Endothelial cell of umbilical vein (primary cell): ENCODE results near the gene AGK.

Experiments used
- EZH2 ChIP-seq: IDR thresholded peaks from 2 replicates; pipeline ENCODE4 v1.6.1; 2012; ENCODE audit warnings: borderline replicate concordance, low read depth, mild to moderate bottlenecking, moderate library complexity, low read length, inconsistent platforms; ENCODE audit not compliant: severe bottlenecking
- POLR2A ChIP-seq: IDR thresholded peaks from 2 replicates; pipeline ENCODE4 v1.6.1; 2012; ENCODE audit warnings: low read depth, mild to moderate bottlenecking, control low read depth, low read length
- POLR2AphosphoS5 ChIP-seq: IDR thresholded peaks from 2 replicates; pipeline ENCODE4 v1.6.1; 2012; ENCODE audit warnings: low read depth, mild to moderate bottlenecking, control low read depth, low read length, moderate library complexity; ENCODE audit not compliant: insufficient read depth
- TF ChIP-seq, protein P1 (sequence below), 2 donors: IDR thresholded peaks; 1 replicate in 1 of 2; 2 replicates in 1 of 2; pipeline ENCODE4 v1.5.1; 2011; ENCODE audit warnings: low read length in 2 of 2, mild to moderate bottlenecking in 2 of 2, moderate library complexity in 2 of 2, control low read depth in 1 of 2, inconsistent platforms in 1 of 2, low read depth in 1 of 2; ENCODE audit not compliant: insufficient read depth in 1 of 2; ENCODE audit errors: extremely low read depth in 1 of 2
- TF ChIP-seq, protein P2 (sequence below): IDR thresholded peaks from 2 replicates; pipeline ENCODE4 v1.6.1; 2011; ENCODE audit not compliant: insufficient read depth, insufficient read length

GRCh38 chr7:141513720-141514119 is 37.5 kb upstream of the AGK start:
- TF ChIP-seq, protein P1, sequence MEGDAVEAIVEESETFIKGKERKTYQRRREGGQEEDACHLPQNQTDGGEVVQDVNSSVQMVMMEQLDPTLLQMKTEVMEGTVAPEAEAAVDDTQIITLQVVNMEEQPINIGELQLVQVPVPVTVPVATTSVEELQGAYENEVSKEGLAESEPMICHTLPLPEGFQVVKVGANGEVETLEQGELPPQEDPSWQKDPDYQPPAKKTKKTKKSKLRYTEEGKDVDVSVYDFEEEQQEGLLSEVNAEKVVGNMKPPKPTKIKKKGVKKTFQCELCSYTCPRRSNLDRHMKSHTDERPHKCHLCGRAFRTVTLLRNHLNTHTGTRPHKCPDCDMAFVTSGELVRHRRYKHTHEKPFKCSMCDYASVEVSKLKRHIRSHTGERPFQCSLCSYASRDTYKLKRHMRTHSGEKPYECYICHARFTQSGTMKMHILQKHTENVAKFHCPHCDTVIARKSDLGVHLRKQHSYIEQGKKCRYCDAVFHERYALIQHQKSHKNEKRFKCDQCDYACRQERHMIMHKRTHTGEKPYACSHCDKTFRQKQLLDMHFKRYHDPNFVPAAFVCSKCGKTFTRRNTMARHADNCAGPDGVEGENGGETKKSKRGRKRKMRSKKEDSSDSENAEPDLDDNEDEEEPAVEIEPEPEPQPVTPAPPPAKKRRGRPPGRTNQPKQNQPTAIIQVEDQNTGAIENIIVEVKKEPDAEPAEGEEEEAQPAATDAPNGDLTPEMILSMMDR (IDR thresholded peaks at IDR 0.05; ENCODE audit: extremely low read depth in 1 of 2, insufficient read depth in 1 of 2, low read depth in 1 of 2, low read length in 2 of 2), result no peak
- TF ChIP-seq POLR2A (no peak), POLR2AphosphoS5 (no peak), EZH2 (no peak)
- TF ChIP-seq, protein P2, sequence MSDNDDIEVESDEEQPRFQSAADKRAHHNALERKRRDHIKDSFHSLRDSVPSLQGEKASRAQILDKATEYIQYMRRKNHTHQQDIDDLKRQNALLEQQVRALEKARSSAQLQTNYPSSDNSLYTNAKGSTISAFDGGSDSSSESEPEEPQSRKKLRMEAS, result no peak
